Immature natural killer cell (primary cell): ENCODE data around the gene WDR7. TPM values are rescaled to one million over a fixed set of nuclear protein-coding genes. Genes with fewer than 3 reads are reported as not detected.

Experiments
- DNase-seq, 3 donors: peaks; one replicate each; pipeline ENCODE4 v3.0.0; 2022; ENCODE audit warnings: mixed read lengths in 1 of 3
- H3K27ac Mint-ChIP-seq, 6 donors: one replicate each; pipeline ENCODE4 v1.8.0; 2020; ENCODE audit warnings: mixed read lengths in 6 of 6, mild to moderate bottlenecking in 5 of 6, inconsistent platforms in 4 of 6, moderate library complexity in 3 of 6
- H3K27me3 Mint-ChIP-seq, 3 donors: one replicate each; pipeline ENCODE4 v1.8.0; 2020 to 2021; ENCODE audit warnings: low read depth in 3 of 3, mild to moderate bottlenecking in 3 of 3, mixed read lengths in 3 of 3, moderate library complexity in 3 of 3, inconsistent platforms in 1 of 3
- H3K36me3 Mint-ChIP-seq, 3 donors: one replicate each; pipeline ENCODE4 v1.8.0; 2020; ENCODE audit warnings: mixed read lengths in 3 of 3, inconsistent platforms in 2 of 3, mild to moderate bottlenecking in 2 of 3
- H3K4me1 Mint-ChIP-seq, 2 donors: one replicate each; pipeline ENCODE4 v1.8.0; 2020; ENCODE audit warnings: inconsistent platforms in 2 of 2, mild to moderate bottlenecking in 2 of 2, mixed read lengths in 2 of 2, moderate library complexity in 1 of 2
- H3K4me3 Mint-ChIP-seq, 5 donors: one replicate each; pipeline ENCODE4 v1.8.0; 2020; ENCODE audit warnings: mild to moderate bottlenecking in 5 of 5, mixed read lengths in 5 of 5, inconsistent platforms in 3 of 5, moderate library complexity in 3 of 5
- H3K9me3 Mint-ChIP-seq, 6 donors: one replicate each; pipeline ENCODE4 v1.8.0; 2020; ENCODE audit warnings: mild to moderate bottlenecking in 6 of 6, mixed read lengths in 6 of 6, inconsistent platforms in 4 of 6, moderate library complexity in 3 of 6
- polyA plus RNA-seq, 3 donors: library from polyadenylated mRNA; unstranded; fragments of 300-500 nt; fragmentation: Illumina TruSeq; gene quantifications; one replicate each; pipeline ENCODE4 v1.2.3, GENCODE V29; 2021

The WDR7 gene
- polyA plus RNA-seq, 3 donors from 2014 or later = 18.3 to 38.2 (median 23.3) TPM

DNA sequence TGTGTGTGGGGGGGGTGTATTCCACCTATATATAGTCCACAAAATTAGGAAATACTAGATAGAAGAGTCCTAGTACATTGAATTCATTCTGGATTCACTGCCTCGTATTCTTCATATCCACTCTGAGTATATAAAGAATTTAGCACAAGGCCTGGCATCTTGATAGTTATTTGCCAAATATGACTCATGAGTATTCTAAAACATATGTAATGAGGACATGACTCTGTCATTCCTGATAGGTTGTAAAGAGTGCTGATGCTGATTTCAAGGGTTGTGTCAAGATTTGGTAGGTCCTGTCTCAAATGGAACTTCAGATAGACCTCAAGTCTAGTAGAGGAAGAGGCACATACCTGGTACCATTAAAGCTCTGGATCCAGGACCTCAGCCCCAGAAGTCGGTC is 322.3 kb downstream of the WDR7 start:
- DNase-seq = no peak
- peaks cover 0 to 3% (median 0%) of the 10 kb centered on the region in 3 donors for H3K27me3 Mint-ChIP-seq
- peaks cover 12 to 35% (median 26%) of the 10 kb centered on the region in 3 donors for H3K36me3 Mint-ChIP-seq
- H3K9me3 Mint-ChIP-seq = no peaks in the 10 kb centered on the region
- no peak overlapping the region for H3K4me3 Mint-ChIP-seq
- H3K4me1 Mint-ChIP-seq = no peaks in the 10 kb centered on the region
- H3K27ac Mint-ChIP-seq = no peak overlapping the region

GRCh38 chr18:56974141-56974540 is 323.0 kb downstream of the WDR7 start:
- no peaks in the 10 kb centered on the region for H3K9me3 Mint-ChIP-seq
- no peak overlapping the region for H3K27ac Mint-ChIP-seq
- H3K36me3 Mint-ChIP-seq = peaks cover 12 to 34% (median 23%) of the 10 kb centered on the region in 3 donors
- peaks cover 0 to 3% (median 0%) of the 10 kb centered on the region in 3 donors for H3K27me3 Mint-ChIP-seq
- DNase-seq = no peak
- no peaks in the 10 kb centered on the region for H3K4me1 Mint-ChIP-seq
- no peak overlapping the region for H3K4me3 Mint-ChIP-seq

- H3K9me3 Mint-ChIP-seq = no peaks in the 10 kb centered on the region
- no peak overlapping the region for H3K27ac Mint-ChIP-seq
- H3K27me3 Mint-ChIP-seq = peaks cover 0 to 3% (median 0%) of the 10 kb centered on the region in 3 donors
- H3K36me3 Mint-ChIP-seq = peaks cover 12 to 32% (median 23%) of the 10 kb centered on the region in 3 donors
- H3K4me1 Mint-ChIP-seq = no peaks in the 10 kb centered on the region
- DNase-seq = no peak
- no peak overlapping the region for H3K4me3 Mint-ChIP-seq
These were observed 324.1 kb downstream of the WDR7 start for GRCh38 chr18:56975276-56975675.

- DNase-seq = no peak
- H3K9me3 Mint-ChIP-seq = no peaks in the 10 kb centered on the region
- no peak overlapping the region for H3K4me3 Mint-ChIP-seq
- no peak overlapping the region for H3K27ac Mint-ChIP-seq
- no peaks in the 10 kb centered on the region for H3K4me1 Mint-ChIP-seq
- peaks cover 3 to 23% (median 17%) of the 10 kb centered on the region in 3 donors for H3K36me3 Mint-ChIP-seq
- no peaks in the 10 kb centered on the region for H3K27me3 Mint-ChIP-seq
These were observed 326.1 kb downstream of the WDR7 start for GRCh38 chr18:56977309-56977708.

DNA sequence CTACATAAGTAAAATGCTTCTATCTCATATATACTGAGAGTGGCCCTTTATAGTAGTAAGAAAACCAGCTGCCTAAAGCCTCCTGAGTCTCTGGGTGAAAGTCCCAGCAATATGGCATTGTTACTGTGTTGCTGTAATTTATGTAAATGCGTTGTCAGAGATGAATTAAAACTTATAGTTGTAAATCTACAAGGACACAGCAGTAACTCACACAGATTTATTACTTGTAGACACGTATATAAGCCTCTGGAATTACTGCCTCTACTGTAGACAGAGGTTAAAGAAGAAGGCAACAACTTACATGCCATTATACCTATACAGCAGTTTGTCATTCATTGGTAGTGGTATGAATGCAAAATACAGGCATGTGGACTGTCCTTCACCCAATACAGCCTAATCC is 326.6 kb downstream of the WDR7 start:
- no peak overlapping the region for H3K4me3 Mint-ChIP-seq
- no peaks in the 10 kb centered on the region for H3K27me3 Mint-ChIP-seq
- H3K27ac Mint-ChIP-seq = no peak overlapping the region
- H3K4me1 Mint-ChIP-seq = no peaks in the 10 kb centered on the region
- no peak for DNase-seq
- H3K36me3 Mint-ChIP-seq = peaks cover 2 to 22% (median 16%) of the 10 kb centered on the region in 3 donors
- no peaks in the 10 kb centered on the region for H3K9me3 Mint-ChIP-seq

DNA sequence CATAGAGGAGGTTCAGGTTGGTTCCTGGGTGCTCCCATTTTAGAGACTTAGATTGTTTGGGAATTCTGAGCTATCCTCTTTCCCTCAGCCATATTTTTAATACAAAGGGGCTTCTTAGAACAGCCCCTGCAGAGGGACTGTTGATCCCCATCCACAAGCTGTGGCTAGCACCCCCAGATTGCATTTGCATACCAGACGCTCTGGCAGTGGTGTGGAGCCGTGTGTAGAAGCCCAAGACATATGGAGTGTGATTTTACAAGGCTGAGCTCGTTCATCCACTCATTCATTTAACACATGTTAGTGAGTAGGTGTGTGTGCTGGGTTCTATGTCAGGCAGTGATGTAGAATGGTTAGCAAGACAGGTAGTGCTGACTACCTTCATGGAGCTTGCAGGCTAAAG is 329.0 kb downstream of the WDR7 start:
- Mint-ChIP-seq H3K36me3 (peaks cover 0 to 12% (median 7%) of the 10 kb centered on the region in 3 donors), H3K4me1 (no peaks in the 10 kb centered on the region), H3K27me3 (no peaks in the 10 kb centered on the region), H3K4me3 (no peak overlapping the region), H3K9me3 (no peaks in the 10 kb centered on the region), H3K27ac (no peak overlapping the region)
- no peak for DNase-seq

- Mint-ChIP-seq H3K4me3 (no peak overlapping the region), H3K27ac (peak overlapping the region in 1 of 6 donors; percentile 41), H3K4me1 (no peaks in the 10 kb centered on the region), H3K27me3 (no peaks in the 10 kb centered on the region), H3K9me3 (no peaks in the 10 kb centered on the region), H3K36me3 (no peaks in the 10 kb centered on the region)
- no peak for DNase-seq
These were observed 331.6 kb downstream of the WDR7 start for GRCh38 chr18:56982766-56983165.

DNA sequence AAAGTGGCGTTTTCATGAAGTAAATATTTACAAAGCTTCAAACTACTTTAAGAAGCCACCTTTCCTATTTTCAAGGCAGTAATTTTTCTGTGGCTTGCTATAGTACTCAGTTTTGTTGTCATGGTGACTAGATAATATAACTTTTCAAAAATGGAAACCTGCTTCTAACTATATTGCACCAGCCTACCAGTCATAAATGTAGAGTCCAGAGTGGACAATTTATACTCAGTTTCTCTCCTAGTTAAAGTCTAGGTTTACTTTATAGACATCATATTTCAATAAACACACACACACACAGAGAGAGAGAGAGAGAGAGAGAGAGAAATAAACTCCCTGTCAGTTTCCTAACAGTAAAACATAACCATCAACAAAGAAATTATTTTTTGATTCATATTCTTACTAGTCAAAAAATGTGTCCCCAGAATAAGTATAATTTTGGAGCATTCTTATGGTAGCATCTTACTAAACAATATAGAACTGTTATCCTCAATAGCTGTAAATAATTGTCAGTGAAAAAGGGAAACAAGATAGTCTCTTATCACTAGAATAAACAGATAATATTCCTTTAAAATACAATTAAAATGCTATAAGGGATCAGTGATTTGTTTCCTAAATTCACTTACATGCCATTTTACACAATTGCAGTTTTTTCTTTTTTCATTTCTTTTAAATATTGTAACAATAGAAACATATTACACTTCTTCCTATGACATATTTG is 332.3 kb downstream of the WDR7 start:
- no peak overlapping the region for H3K4me3 Mint-ChIP-seq
- no peaks in the 10 kb centered on the region for H3K9me3 Mint-ChIP-seq
- H3K4me1 Mint-ChIP-seq = no peaks in the 10 kb centered on the region
- no peak overlapping the region for H3K27ac Mint-ChIP-seq
- no peaks in the 10 kb centered on the region for H3K36me3 Mint-ChIP-seq
- H3K27me3 Mint-ChIP-seq = no peaks in the 10 kb centered on the region
- DNase-seq = no peak

DNA sequence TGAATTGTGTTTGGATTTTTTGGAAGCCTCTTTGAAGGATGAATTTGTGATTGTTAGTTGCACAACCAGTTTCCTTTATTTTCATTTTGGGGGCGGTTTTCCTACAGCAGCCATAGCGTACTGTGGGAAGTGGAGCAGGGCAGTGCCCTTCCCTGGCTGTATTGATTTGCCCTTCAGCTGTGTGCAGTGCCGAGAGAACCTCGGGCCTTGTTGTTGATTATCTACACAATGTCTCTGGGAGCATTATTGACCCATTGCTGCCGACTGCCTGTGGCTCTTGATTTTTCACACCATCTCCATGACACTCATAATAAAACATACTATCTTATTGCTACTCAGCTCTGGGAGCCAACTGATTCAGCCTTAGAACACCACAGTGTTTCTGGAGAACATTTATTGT is 333.6 kb downstream of the WDR7 start:
- H3K36me3 Mint-ChIP-seq = no peaks in the 10 kb centered on the region
- no peak overlapping the region for H3K27ac Mint-ChIP-seq
- no peaks in the 10 kb centered on the region for H3K27me3 Mint-ChIP-seq
- no peaks in the 10 kb centered on the region for H3K9me3 Mint-ChIP-seq
- no peaks in the 10 kb centered on the region for H3K4me1 Mint-ChIP-seq
- DNase-seq = no peak
- no peak overlapping the region for H3K4me3 Mint-ChIP-seq

- no peak for DNase-seq
- Mint-ChIP-seq H3K4me1 (no peaks in the 10 kb centered on the region), H3K27me3 (no peaks in the 10 kb centered on the region), H3K4me3 (no peak overlapping the region), H3K27ac (no peak overlapping the region), H3K9me3 (no peaks in the 10 kb centered on the region), H3K36me3 (peaks cover 0 to 5% (median 0%) of the 10 kb centered on the region in 3 donors)
These were observed 335.7 kb downstream of the WDR7 start for GRCh38 chr18:56986829-56987228.

DNA sequence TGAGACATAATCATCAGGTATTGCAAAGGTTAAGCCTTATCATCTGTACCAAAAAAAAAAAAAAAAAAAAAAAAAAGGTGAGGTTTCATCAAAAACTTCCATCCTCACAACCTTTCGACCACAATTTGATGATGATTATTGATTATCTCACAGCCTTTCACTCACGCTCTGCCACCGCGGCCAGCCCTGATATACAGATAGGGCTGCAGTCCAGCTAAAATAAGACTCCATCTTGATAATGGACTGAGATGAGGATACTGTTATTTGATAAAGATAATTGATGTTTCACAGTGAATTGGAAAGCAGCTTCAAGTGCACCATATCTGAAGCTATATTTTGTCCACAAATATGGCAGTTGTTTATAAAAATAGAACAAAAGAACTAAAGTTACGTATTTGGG is 336.1 kb downstream of the WDR7 start:
- Mint-ChIP-seq H3K9me3 (no peaks in the 10 kb centered on the region), H3K36me3 (peaks cover 0 to 5% (median 0%) of the 10 kb centered on the region in 3 donors), H3K27ac (no peak overlapping the region), H3K4me1 (no peaks in the 10 kb centered on the region), H3K27me3 (no peaks in the 10 kb centered on the region), H3K4me3 (no peak overlapping the region)
- no peak for DNase-seq

DNA sequence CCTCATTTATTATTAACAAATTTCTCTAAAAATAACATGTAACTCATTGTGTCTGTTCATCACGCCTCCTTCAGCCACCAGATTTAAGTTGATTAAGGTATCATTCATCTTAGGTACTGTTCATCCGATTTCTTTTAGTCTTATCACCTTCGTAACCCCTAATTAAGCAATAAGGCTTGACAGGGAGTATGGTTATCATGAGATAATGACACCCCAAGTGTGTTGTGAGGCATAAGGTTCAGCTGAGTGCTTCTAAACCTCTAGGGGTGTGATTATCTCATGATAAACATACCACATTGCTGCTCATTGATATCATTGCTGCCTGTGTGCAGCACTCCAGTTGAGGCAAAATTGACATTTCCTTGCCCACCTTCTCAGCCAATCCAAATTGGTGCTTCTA is 336.9 kb downstream of the WDR7 start:
- no peaks in the 10 kb centered on the region for H3K9me3 Mint-ChIP-seq
- H3K27me3 Mint-ChIP-seq = no peaks in the 10 kb centered on the region
- H3K4me1 Mint-ChIP-seq = no peaks in the 10 kb centered on the region
- no peak overlapping the region for H3K4me3 Mint-ChIP-seq
- DNase-seq = no peak
- H3K36me3 Mint-ChIP-seq = peaks cover 0 to 5% (median 0%) of the 10 kb centered on the region in 3 donors
- H3K27ac Mint-ChIP-seq = no peak overlapping the region

DNA sequence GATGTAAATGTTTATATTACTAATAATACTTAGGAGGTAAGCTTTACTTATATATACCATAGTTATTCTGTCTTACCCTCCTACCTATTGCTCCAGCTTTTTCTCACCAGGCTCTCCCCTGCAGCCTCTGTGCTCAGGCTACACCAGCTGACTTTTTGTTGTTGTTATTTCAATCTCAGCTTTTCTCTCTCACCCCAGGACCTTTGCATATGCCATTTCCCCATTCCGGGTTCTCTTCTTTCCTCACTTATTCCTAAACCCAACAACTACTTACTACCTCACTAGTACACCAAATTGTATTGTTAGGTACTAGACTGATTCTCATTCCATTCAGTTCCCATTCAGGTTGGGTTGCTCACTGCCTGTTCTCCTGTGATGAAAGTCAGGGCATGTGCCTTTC is 339.5 kb downstream of the WDR7 start:
- Mint-ChIP-seq H3K4me1 (no peaks in the 10 kb centered on the region), H3K9me3 (no peaks in the 10 kb centered on the region), H3K27ac (no peak overlapping the region), H3K36me3 (peaks cover 0 to 5% (median 0%) of the 10 kb centered on the region in 3 donors), H3K27me3 (no peaks in the 10 kb centered on the region), H3K4me3 (no peak overlapping the region)
- no peak for DNase-seq

DNA sequence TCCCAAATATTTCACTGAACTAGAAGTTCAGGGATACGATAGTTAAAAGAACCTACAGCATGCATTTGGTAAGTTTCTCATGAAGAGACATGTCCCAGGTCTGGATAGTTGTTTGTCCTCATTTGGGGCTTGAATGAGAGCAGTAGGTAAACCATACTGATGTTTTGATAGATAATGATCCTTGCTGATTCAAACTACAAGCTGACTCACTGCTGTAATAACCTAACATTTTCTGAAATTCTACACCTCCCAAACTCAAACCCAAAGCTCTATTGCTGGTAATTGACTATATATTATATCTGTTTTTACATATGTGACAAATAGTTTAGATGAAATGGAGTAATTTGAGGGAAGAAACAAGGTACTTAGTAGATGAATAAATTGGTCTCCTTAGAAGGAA is 341.6 kb downstream of the WDR7 start:
- H3K27ac Mint-ChIP-seq = no peak overlapping the region

GRCh38 chr18:56995579-56996188 is 344.5 kb downstream of the WDR7 start:
- H3K4me1 Mint-ChIP-seq = no peaks in the 10 kb centered on the region
- no peak overlapping the region for H3K27ac Mint-ChIP-seq
- no peaks in the 10 kb centered on the region for H3K27me3 Mint-ChIP-seq
- DNase-seq = no peak
- H3K9me3 Mint-ChIP-seq = no peaks in the 10 kb centered on the region
- peaks cover 0 to 9% (median 0%) of the 10 kb centered on the region in 3 donors for H3K36me3 Mint-ChIP-seq
- no peak overlapping the region for H3K4me3 Mint-ChIP-seq

More for the DNA sequence above, 341.6 kb downstream of the WDR7 start:
- no peaks in the 10 kb centered on the region for H3K9me3 Mint-ChIP-seq
- H3K27me3 Mint-ChIP-seq = no peaks in the 10 kb centered on the region
- no peak overlapping the region for H3K4me3 Mint-ChIP-seq
- H3K4me1 Mint-ChIP-seq = no peaks in the 10 kb centered on the region
- H3K36me3 Mint-ChIP-seq = peaks cover 0 to 7% (median 0%) of the 10 kb centered on the region in 3 donors
- no peak for DNase-seq
